ENCODE results near the gene GABRB2.

The GABRB2 gene

GRCh38 chr5:161406880-161407279 is 139.6 kb downstream of the GABRB2 start:
- no peak for FAIRE-seq
- no peak for DNase-seq (ENCODE audit: insufficient read length, low spot score)
- TF ChIP-seq POLR2A (IDR thresholded peaks at IDR 0.05; ENCODE audit: low read depth, low read length) (no peak), POLR2AphosphoS5 (IDR thresholded peaks at IDR 0.05; ENCODE audit: low read depth, low read length) (no peak), SPI1 (IDR thresholded peaks at IDR 0.05; ENCODE audit: low read depth, low read length) (no peak), TAF1 (IDR thresholded peaks at IDR 0.05; ENCODE audit: low read depth, low read length) (no peak), POU2F2 (IDR thresholded peaks at IDR 0.05; ENCODE audit: low read depth, low read length) (no peak), PAX5 (IDR thresholded peaks at IDR 0.05; ENCODE audit: insufficient read depth, low read length, severe bottlenecking) (no peak)

GRCh38 chr5:161403996-161404395 is 142.5 kb downstream of the GABRB2 start:
- FAIRE-seq: no peak
- TF ChIP-seq POU2F2 (IDR thresholded peaks at IDR 0.05; ENCODE audit: low read depth, low read length) (no peak), PAX5 (IDR thresholded peaks at IDR 0.05; ENCODE audit: insufficient read depth, low read length, severe bottlenecking) (no peak), POLR2A (IDR thresholded peaks at IDR 0.05; ENCODE audit: low read depth, low read length) (no peak), SPI1 (IDR thresholded peaks at IDR 0.05; ENCODE audit: low read depth, low read length) (no peak), POLR2AphosphoS5 (IDR thresholded peaks at IDR 0.05; ENCODE audit: low read depth, low read length) (no peak), TAF1 (IDR thresholded peaks at IDR 0.05; ENCODE audit: low read depth, low read length) (no peak)
- no peak for DNase-seq (ENCODE audit: insufficient read length, low spot score)

GRCh38 chr5:161403121-161403520 is 143.4 kb downstream of the GABRB2 start:
- no peak for TF ChIP-seq TAF1 (IDR thresholded peaks at IDR 0.05; ENCODE audit: low read depth, low read length)
- no peak for TF ChIP-seq POLR2A (IDR thresholded peaks at IDR 0.05; ENCODE audit: low read depth, low read length)
- no peak for TF ChIP-seq POU2F2 (IDR thresholded peaks at IDR 0.05; ENCODE audit: low read depth, low read length)
- no peak for TF ChIP-seq SPI1 (IDR thresholded peaks at IDR 0.05; ENCODE audit: low read depth, low read length)
- TF ChIP-seq PAX5 (IDR thresholded peaks at IDR 0.05; ENCODE audit: insufficient read depth, low read length, severe bottlenecking): no peak
- TF ChIP-seq POLR2AphosphoS5 (IDR thresholded peaks at IDR 0.05; ENCODE audit: low read depth, low read length): no peak
- FAIRE-seq (no peak), DNase-seq (ENCODE audit: insufficient read length, low spot score) (no peak)

GRCh38 chr5:161400583-161400982 is 145.9 kb downstream of the GABRB2 start:
- DNase-seq (ENCODE audit: insufficient read length, low spot score) (no peak), FAIRE-seq (no peak)
- no peak for TF ChIP-seq POU2F2 (IDR thresholded peaks at IDR 0.05; ENCODE audit: low read depth, low read length)
- no peak for TF ChIP-seq SPI1 (IDR thresholded peaks at IDR 0.05; ENCODE audit: low read depth, low read length)
- TF ChIP-seq POLR2A (IDR thresholded peaks at IDR 0.05; ENCODE audit: low read depth, low read length): no peak
- no peak for TF ChIP-seq PAX5 (IDR thresholded peaks at IDR 0.05; ENCODE audit: insufficient read depth, low read length, severe bottlenecking)
- TF ChIP-seq TAF1 (IDR thresholded peaks at IDR 0.05; ENCODE audit: low read depth, low read length): no peak
- TF ChIP-seq POLR2AphosphoS5 (IDR thresholded peaks at IDR 0.05; ENCODE audit: low read depth, low read length): no peak

GRCh38 chr5:161399996-161400562 is 146.4 kb downstream of the GABRB2 start:
- no peak for TF ChIP-seq PAX5 (IDR thresholded peaks at IDR 0.05; ENCODE audit: insufficient read depth, low read length, severe bottlenecking)
- no peak for TF ChIP-seq POU2F2 (IDR thresholded peaks at IDR 0.05; ENCODE audit: low read depth, low read length)
- no peak for TF ChIP-seq SPI1 (IDR thresholded peaks at IDR 0.05; ENCODE audit: low read depth, low read length)
- no peak for TF ChIP-seq POLR2A (IDR thresholded peaks at IDR 0.05; ENCODE audit: low read depth, low read length)
- no peak for TF ChIP-seq POLR2AphosphoS5 (IDR thresholded peaks at IDR 0.05; ENCODE audit: low read depth, low read length)
- no peak for TF ChIP-seq TAF1 (IDR thresholded peaks at IDR 0.05; ENCODE audit: low read depth, low read length)
- DNase-seq (ENCODE audit: insufficient read length, low spot score) (no peak), FAIRE-seq (no peak)

GRCh38 chr5:161397448-161397847 is 149.1 kb downstream of the GABRB2 start:
- FAIRE-seq (no peak), DNase-seq (ENCODE audit: insufficient read length, low spot score) (no peak)
- TF ChIP-seq SPI1 (IDR thresholded peaks at IDR 0.05; ENCODE audit: low read depth, low read length) (no peak), POU2F2 (IDR thresholded peaks at IDR 0.05; ENCODE audit: low read depth, low read length) (no peak)

- FAIRE-seq: no peak
- TF ChIP-seq POLR2AphosphoS5 (IDR thresholded peaks at IDR 0.05; ENCODE audit: low read depth, low read length): no peak
- TF ChIP-seq SPI1 (IDR thresholded peaks at IDR 0.05; ENCODE audit: low read depth, low read length): no peak
- TF ChIP-seq POU2F2 (IDR thresholded peaks at IDR 0.05; ENCODE audit: low read depth, low read length): no peak
- no peak for TF ChIP-seq PAX5 (IDR thresholded peaks at IDR 0.05; ENCODE audit: insufficient read depth, low read length, severe bottlenecking)
- TF ChIP-seq TAF1 (IDR thresholded peaks at IDR 0.05; ENCODE audit: low read depth, low read length): no peak
- no peak for TF ChIP-seq POLR2A (IDR thresholded peaks at IDR 0.05; ENCODE audit: low read depth, low read length)
- DNase-seq (ENCODE audit: insufficient read length, low spot score): no peak
Measured at GRCh38 chr5:161396171-161396570, 150.4 kb downstream of the GABRB2 start.

- FAIRE-seq (no peak), DNase-seq (ENCODE audit: insufficient read length, low spot score) (no peak)
- TF ChIP-seq POLR2A (IDR thresholded peaks at IDR 0.05; ENCODE audit: low read depth, low read length): no peak
- no peak for TF ChIP-seq POLR2AphosphoS5 (IDR thresholded peaks at IDR 0.05; ENCODE audit: low read depth, low read length)
- TF ChIP-seq POU2F2 (IDR thresholded peaks at IDR 0.05; ENCODE audit: low read depth, low read length): no peak
- no peak for TF ChIP-seq SPI1 (IDR thresholded peaks at IDR 0.05; ENCODE audit: low read depth, low read length)
- TF ChIP-seq TAF1 (IDR thresholded peaks at IDR 0.05; ENCODE audit: low read depth, low read length): no peak
- no peak for TF ChIP-seq PAX5 (IDR thresholded peaks at IDR 0.05; ENCODE audit: insufficient read depth, low read length, severe bottlenecking)
Measured at GRCh38 chr5:161391724-161392123, 154.8 kb downstream of the GABRB2 start.

- FAIRE-seq: no peak
- TF ChIP-seq POLR2A (IDR thresholded peaks at IDR 0.05; ENCODE audit: low read depth, low read length): no peak
- no peak for DNase-seq (ENCODE audit: insufficient read length, low spot score)
Measured at GRCh38 chr5:161391016-161391415, 155.5 kb downstream of the GABRB2 start.

GRCh38 chr5:161387121-161387520 is 159.4 kb downstream of the GABRB2 start:
- FAIRE-seq (no peak), DNase-seq (ENCODE audit: insufficient read length, low spot score) (no peak)
- no peak for TF ChIP-seq POU2F2 (IDR thresholded peaks at IDR 0.05; ENCODE audit: low read depth, low read length)
- TF ChIP-seq POLR2A (IDR thresholded peaks at IDR 0.05; ENCODE audit: low read depth, low read length): no peak
- no peak for TF ChIP-seq POLR2AphosphoS5 (IDR thresholded peaks at IDR 0.05; ENCODE audit: low read depth, low read length)
- no peak for TF ChIP-seq PAX5 (IDR thresholded peaks at IDR 0.05; ENCODE audit: insufficient read depth, low read length, severe bottlenecking)
- TF ChIP-seq SPI1 (IDR thresholded peaks at IDR 0.05; ENCODE audit: low read depth, low read length): no peak
- no peak for TF ChIP-seq TAF1 (IDR thresholded peaks at IDR 0.05; ENCODE audit: low read depth, low read length)
